WTC11 (cell line): ENCODE data around the gene DPYSL5. TPM values are rescaled to one million over a fixed set of nuclear protein-coding genes. Genes with fewer than 3 reads are reported as not detected.

Source experiments
- ATAC-seq: fragments of 200-7000 bp; cut with Tn5 transposase; 2 replicates; pipeline ENCODE4 v1.10.0; 2021; ENCODE audit warnings: mild to moderate bottlenecking, moderate library complexity
- Bru-seq: library from RNA; stranded (reverse); fragments of 400-500 nt; gene quantifications from one replicate; lab custom pipeline; 2021; lab: Mats Ljungman, UMichigan
- CTCF ChIA-PET: fragments of 300-600 bp; sonication (Branson Sonifier 250); formaldehyde crosslinking; loops from one replicate; lab custom pipeline; 2021; ENCODE audit warnings: antibody characterized with exemption; lab: Charles Lee
- POLR2A ChIA-PET: fragments of 350-600 bp; sonication (Branson Sonifier 250); formaldehyde crosslinking; loops from one replicate; lab custom pipeline; 2021; ENCODE audit warnings: antibody characterized with exemption; lab: Charles Lee
- DNase-seq: peaks from one replicate; pipeline ENCODE4 v3.0.0; 2021; ENCODE audit warnings: low spot score
- H3K27ac Mint-ChIP-seq: 2 replicates; pipeline ENCODE4 v1.8.0; 2021; ENCODE audit warnings: mixed read lengths
- H3K27me3 Mint-ChIP-seq: 2 replicates; pipeline ENCODE4 v1.8.0; 2021; ENCODE audit warnings: low read depth, mild to moderate bottlenecking, moderate library complexity, mixed read lengths
- H3K36me3 Mint-ChIP-seq: 2 replicates; pipeline ENCODE4 v1.8.0; 2021; ENCODE audit warnings: mixed read lengths
- H3K4me1 Mint-ChIP-seq: 2 replicates; pipeline ENCODE4 v1.8.0; 2022; ENCODE audit warnings: mixed read lengths
- H3K4me3 Mint-ChIP-seq: 2 replicates; pipeline ENCODE4 v1.8.0; 2021; ENCODE audit warnings: mild to moderate bottlenecking, moderate library complexity, mixed read lengths
- H3K9me3 Mint-ChIP-seq: 2 replicates; pipeline ENCODE4 v1.8.0; 2021; ENCODE audit warnings: mixed read lengths
- ATF3 ChIP-seq: sonication (generic); formaldehyde crosslinking; conservative IDR thresholded peaks from 2 replicates; pipeline ENCODE4 v1.8.1; 2022; ENCODE audit warnings: mild to moderate bottlenecking, missing genetic modification reagents
- CTCF ChIP-seq: fragments of 200-600 bp; IDR thresholded peaks from 2 replicates; pipeline ENCODE4 v1.8.0; 2022; ENCODE audit warnings: antibody characterized with exemption
- E2F4 ChIP-seq: sonication (generic); formaldehyde crosslinking; IDR thresholded peaks from 2 replicates; pipeline ENCODE4 v1.8.1; 2022; ENCODE audit warnings: low read depth, mild to moderate bottlenecking, moderate library complexity, missing genetic modification reagents, borderline replicate concordance
- EMX1 ChIP-seq: fragments of 250-450 bp; sonication (Bioruptor Pico); IDR thresholded peaks from 2 replicates; pipeline ENCODE4 v1.8.0; 2021; ENCODE audit warnings: mild to moderate bottlenecking
- ERG ChIP-seq: fragments of 250-450 bp; sonication (Bioruptor Pico); IDR thresholded peaks from 2 replicates; pipeline ENCODE4 v1.8.0; 2021; ENCODE audit warnings: mild to moderate bottlenecking
- ESRRA ChIP-seq: sonication (generic); formaldehyde crosslinking; IDR thresholded peaks from 2 replicates; pipeline ENCODE4 v1.8.1; 2022; ENCODE audit warnings: mild to moderate bottlenecking, missing genetic modification reagents, borderline replicate concordance
- FOXK1 ChIP-seq: sonication (generic); formaldehyde crosslinking; IDR thresholded peaks from 2 replicates; pipeline ENCODE4 v1.8.0; 2022; ENCODE audit warnings: mild to moderate bottlenecking, moderate library complexity, missing genetic modification reagents
- FOXP1 ChIP-seq: sonication (generic); formaldehyde crosslinking; IDR thresholded peaks from 2 replicates; pipeline ENCODE4 v1.8.0; 2022; ENCODE audit warnings: missing genetic modification reagents, mild to moderate bottlenecking, moderate library complexity, borderline replicate concordance
- FOXP4 ChIP-seq: sonication (generic); formaldehyde crosslinking; IDR thresholded peaks from 2 replicates; pipeline ENCODE4 v1.8.0; 2022; ENCODE audit warnings: mild to moderate bottlenecking, missing genetic modification reagents
- GRHL2 ChIP-seq: fragments of 250-450 bp; sonication (Bioruptor Pico); IDR thresholded peaks from 2 replicates; pipeline ENCODE4 v1.8.0; 2022; ENCODE audit warnings: mild to moderate bottlenecking, moderate library complexity; ENCODE audit not compliant: insufficient replicate concordance, severe bottlenecking
- GTF2I ChIP-seq: fragments of 250-450 bp; sonication (Bioruptor Pico); conservative IDR thresholded peaks from 2 replicates; pipeline ENCODE4 v1.4.0; 2021; ENCODE audit warnings: mild to moderate bottlenecking
- HMGA2 ChIP-seq: fragments of 250-450 bp; sonication (Bioruptor Pico); IDR thresholded peaks from 2 replicates; pipeline ENCODE4 v1.4.0; 2021; ENCODE audit warnings: mild to moderate bottlenecking, moderate library complexity
- IRF2 ChIP-seq: sonication (generic); formaldehyde crosslinking; IDR thresholded peaks from 2 replicates; pipeline ENCODE4 v1.8.0; 2022; ENCODE audit warnings: low read depth, missing genetic modification reagents, borderline replicate concordance
- JAZF1 ChIP-seq: fragments of 250-450 bp; sonication (Bioruptor Pico); IDR thresholded peaks from 2 replicates; pipeline ENCODE4 v1.9.0; 2021; ENCODE audit warnings: moderate library complexity, mild to moderate bottlenecking, inconsistent platforms
- MAX ChIP-seq: sonication (generic); formaldehyde crosslinking; IDR thresholded peaks from 2 replicates; pipeline ENCODE4 v1.8.0; 2022; ENCODE audit warnings: mild to moderate bottlenecking, missing genetic modification reagents
- NR2C2 ChIP-seq: sonication (generic); formaldehyde crosslinking; IDR thresholded peaks from 2 replicates; pipeline ENCODE4 v1.8.0; 2022; ENCODE audit warnings: mild to moderate bottlenecking, missing genetic modification reagents
- SP1 ChIP-seq: sonication (generic); formaldehyde crosslinking; conservative IDR thresholded peaks from 2 replicates; pipeline ENCODE4 v1.8.1; 2022; ENCODE audit warnings: missing genetic modification reagents
- TCF7 ChIP-seq: sonication (generic); formaldehyde crosslinking; IDR thresholded peaks from 2 replicates; pipeline ENCODE4 v1.8.0; 2022; ENCODE audit warnings: mild to moderate bottlenecking, low read depth, missing genetic modification reagents, moderate library complexity
- TEAD1 ChIP-seq: sonication (generic); formaldehyde crosslinking; IDR thresholded peaks from 2 replicates; pipeline ENCODE4 v1.8.0; 2022; ENCODE audit warnings: mild to moderate bottlenecking, missing genetic modification reagents
- USF1 ChIP-seq: sonication (generic); formaldehyde crosslinking; IDR thresholded peaks from 2 replicates; pipeline ENCODE4 v1.8.0; 2022; ENCODE audit warnings: mild to moderate bottlenecking, missing genetic modification reagents
- USF2 ChIP-seq: sonication (generic); formaldehyde crosslinking; IDR thresholded peaks from 2 replicates; pipeline ENCODE4 v1.8.1; 2023; ENCODE audit warnings: mild to moderate bottlenecking, missing genetic modification reagents, moderate library complexity
- ZNF263 ChIP-seq: sonication (generic); formaldehyde crosslinking; IDR thresholded peaks from 2 replicates; pipeline ENCODE4 v1.8.1; 2022; ENCODE audit warnings: low read depth, mild to moderate bottlenecking, moderate library complexity, missing genetic modification reagents
- ZNF512 ChIP-seq: sonication (generic); formaldehyde crosslinking; IDR thresholded peaks from 2 replicates; pipeline ENCODE4 v1.8.1; 2022; ENCODE audit warnings: missing genetic modification reagents, borderline replicate concordance
- long read RNA-seq, 3 experiments: library from RNA in 1 of 3; library from capped mRNA in 1 of 3; library from polyadenylated mRNA in 1 of 3; unstranded in 2 of 3; stranded (forward) in 1 of 3; transcript quantifications; one replicate each; pipeline ENCODE4 v2.0.0, GENCODE V29; 2021
- total RNA-seq: library from RNA; stranded (reverse); gene quantifications from 3 replicates; pipeline ENCODE4 v1.2.3, GENCODE V29; 2021

DPYSL5 gene
- total RNA-seq (7.6 to 12.1 TPM (median 9.2 TPM) in 3 replicates), Bru-seq, nascent RNA (percentile 37 among the genes with signal in this experiment)
- long read RNA-seq, experiment 1, full-length matches to known transcripts, result 28 of 43 reads
- long read RNA-seq, experiment 1, partial matches to known transcripts, result 8 of 43 reads
- long read RNA-seq, experiment 1, other reads (novel, unspliced or antisense), result 7 of 43 reads
- long read RNA-seq, experiment 2, full-length matches to known transcripts, result 1 of 14 reads
- long read RNA-seq, experiment 2, partial matches to known transcripts, result 2 of 14 reads
- long read RNA-seq, experiment 2, other reads (novel, unspliced or antisense), result 11 of 14 reads
- long read RNA-seq, experiment 3, full-length matches to known transcripts, result 1 of 4 reads
- long read RNA-seq, experiment 3, partial matches to known transcripts, result 3 of 4 reads
- long read RNA-seq, experiment 3, other reads (novel, unspliced or antisense), result 0 of 4 reads

- ATAC-seq (peak; percentile 78), DNase-seq (peak; percentile 87)
- peaks cover 9% of the 10 kb centered on the region for H3K4me1 Mint-ChIP-seq
- H3K27ac Mint-ChIP-seq, result no peak within 1 kb of the TSS
- TF ChIP-seq JAZF1 (no peak), CTCF (no peak), HMGA2 (CRISPR knock-in tag) (no peak), FOXK1 (CRISPR knock-in tag) (no peak), FOXP1 (no peak), USF1 (no peak), E2F4 (CRISPR knock-in tag) (peak; percentile 22; the same call in 1 of the 2 replicates), MAX (0 out of 2 replicates have a peak, but pooled peaks have one; percentile 25), USF2 (no peak), EMX1 (CRISPR knock-in tag) (no peak), TEAD1 (CRISPR knock-in tag) (no peak), ERG (CRISPR knock-in tag) (no peak), IRF2 (CRISPR knock-in tag) (no peak), ESRRA (CRISPR knock-in tag) (no peak), ZNF512 (CRISPR knock-in tag) (no peak), FOXP4 (CRISPR knock-in tag) (0 out of 2 replicates have a peak, but pooled peaks have one; percentile 37), NR2C2 (CRISPR knock-in tag) (no peak), GRHL2 (CRISPR knock-in tag) (no peak), GTF2I (CRISPR knock-in tag) (no peak), ATF3 (CRISPR knock-in tag) (no peak), ZNF263 (CRISPR knock-in tag) (no peak), SP1 (CRISPR knock-in tag) (peak; percentile 33; the same call in 1 of the 2 replicates), TCF7 (no peak)
- ChIA-PET CTCF (interaction anchor here (0.9 to 7.8 kb wide), 11 partner anchors 16 to 178 kb away, joined by 3 to 315 read pairs (median 33); no protein-coding TSS in a partner anchor), POLR2A (interaction anchor here (0.6 to 1.5 kb wide), 2 partner anchors 169 to 907 kb away, joined by 4 to 7 read pairs; no protein-coding TSS in a partner anchor)
- H3K9me3 Mint-ChIP-seq, result no peaks in the 10 kb centered on the region
- peaks cover 78% of the 10 kb centered on the region for H3K27me3 Mint-ChIP-seq
- H3K36me3 Mint-ChIP-seq, result no peaks in the 10 kb centered on the region
- H3K4me3 Mint-ChIP-seq, result peak within 1 kb of the TSS; percentile 79
Observed at GRCh38 chr2:26847655-26848335, at the start of gene DPYSL5. Gene DPYSL5 (plus strand): TSS chr2:26848132. CDS start chr2:26898500, 50,368 bp downstream.
